Measurements from ENCODE around the gene PNPLA1.

The PNPLA1 gene

GRCh38 chr6:36266913-36267644 lies 2.8 kb upstream of the PNPLA1 start:
- no peak overlapping the region for H3K27ac ChIP-seq
- TF ChIP-seq ZFX (IDR thresholded peaks at IDR 0.05): no peak
- no peak for TF ChIP-seq CTCF (conservative IDR thresholded peaks at IDR 0.05)

GRCh38 chr6:36267731-36268477 lies 2.0 kb upstream of the PNPLA1 start:
- TF ChIP-seq CTCF (conservative IDR thresholded peaks at IDR 0.05) (no peak), ZFX (IDR thresholded peaks at IDR 0.05) (no peak)
- no peak overlapping the region for H3K27ac ChIP-seq

GRCh38 chr6:36268478-36269275 lies 1.2 kb upstream of the PNPLA1 start:
- TF ChIP-seq ZFX (IDR thresholded peaks at IDR 0.05): no peak
- TF ChIP-seq CTCF (conservative IDR thresholded peaks at IDR 0.05): no peak
- no peak overlapping the region for H3K27ac ChIP-seq

- no peak for TF ChIP-seq CTCF (conservative IDR thresholded peaks at IDR 0.05)
- no peak for TF ChIP-seq ZFX (IDR thresholded peaks at IDR 0.05)
- H3K27ac ChIP-seq: no peak overlapping the region
These were observed 2.4 kb downstream of the PNPLA1 start for GRCh38 chr6:36272234-36272633.

GRCh38 chr6:36273067-36273466 lies 3.2 kb downstream of the PNPLA1 start:
- H3K27ac ChIP-seq: no peak overlapping the region
- no peak for TF ChIP-seq CTCF (conservative IDR thresholded peaks at IDR 0.05)
- no peak for TF ChIP-seq ZFX (IDR thresholded peaks at IDR 0.05)

GRCh38 chr6:36273802-36274514 lies 4.1 kb downstream of the PNPLA1 start:
- no peak overlapping the region for H3K27ac ChIP-seq
- TF ChIP-seq CTCF (conservative IDR thresholded peaks at IDR 0.05): no peak
- no peak for TF ChIP-seq ZFX (IDR thresholded peaks at IDR 0.05)

Measured in C4-2B (cell line).